HepG2 (cell line): ENCODE measurements around the gene PGA3. TPM values are rescaled to one million over a fixed set of nuclear protein-coding genes. Genes with fewer than 3 reads are reported as not detected.

Source experiments
- ATAC-seq: fragments of 200-7000 bp; cut with Tn5 transposase; 3 replicates; pipeline ENCODE4 v1.9.1; 2020; ENCODE audit warnings: mild to moderate bottlenecking, moderate library complexity
- BruUV-seq: library from RNA; stranded (reverse); fragments of 400-500 nt; replicated peaks from 2 replicates; lab custom pipeline; 2021; lab: Mats Ljungman, UMichigan
- CTCF ChIA-PET: fragments of 300-600 bp; formaldehyde crosslinking; extraction: SDS; loops from one replicate; lab custom pipeline; 2021; ENCODE audit warnings: low total read pairs, inconsistent platforms, low intra/inter-chr PET ratio; lab: Yijun Ruan, JAX
- POLR2A ChIA-PET: fragments of 350-600 bp; sonication (Branson Sonifier 250); formaldehyde crosslinking; loops from one replicate; lab custom pipeline; 2020; ENCODE audit warnings: antibody characterized with exemption, inconsistent platforms; lab: Yijun Ruan, JAX
- DNase-seq: peaks from one replicate; pipeline ENCODE4 v3.0.0-alpha.2; 2015; ENCODE audit warnings: low spot score
- FAIRE-seq: peaks from 3 replicates; lab custom pipeline; 2011; peaks lifted over from hg19 to GRCh38; lab: Jason Lieb, UNC
- H2AFZ ChIP-seq: one replicate; pipeline ENCODE4 v1.6.1; 2011; ENCODE audit warnings: low read length, inconsistent platforms
- H3K27ac ChIP-seq: fragments of 300-600 bp; 3 replicates; pipeline ENCODE4 v1.8.0; 2011; ENCODE audit warnings: mixed run types, mild to moderate bottlenecking, mixed read lengths, low read length, inconsistent platforms; ENCODE audit not compliant: insufficient read depth; ENCODE audit errors: extremely low read length
- H3K27me3 ChIP-seq, 2 experiments: fragments of 200-600 bp in 1 of 2; 2 replicates in 1 of 2; 3 replicates in 1 of 2; pipeline versions ENCODE4 v1.6.0 to v1.8.0; 2011; ENCODE audit warnings: low read length in 2 of 2, mild to moderate bottlenecking in 2 of 2, moderate library complexity in 2 of 2, inconsistent platforms in 1 of 2; ENCODE audit not compliant: insufficient read depth in 2 of 2, control insufficient read depth in 1 of 2
- H3K36me3 ChIP-seq, 2 experiments: fragments of 200-600 bp in 1 of 2; replicated peaks in 1 of 2; 2 replicates in 1 of 2; 3 replicates in 1 of 2; pipeline versions ENCODE4 v1.5.1 to v1.8.0; 2011; ENCODE audit warnings: low read length in 2 of 2, inconsistent platforms in 1 of 2; ENCODE audit not compliant: insufficient read depth in 2 of 2, control insufficient read depth in 1 of 2
- H3K4me1 ChIP-seq: 2 replicates; pipeline ENCODE4 v1.5.1; 2012; ENCODE audit warnings: low read length, inconsistent platforms; ENCODE audit not compliant: insufficient read depth
- H3K4me2 ChIP-seq: 2 replicates; pipeline ENCODE4 v1.6.0; 2011; ENCODE audit warnings: low read depth, low read length, inconsistent platforms
- H3K4me3 ChIP-seq, 3 experiments: fragments of 200-600 bp in 1 of 3; sonication (generic), shearing (Covaris generic) in 1 of 3; replicated peaks in 1 of 3; 2 replicates each; pipeline ENCODE4 v1.5.1; 2011 to 2016; ENCODE audit warnings: low read length in 3 of 3, inconsistent platforms in 2 of 3, low read depth in 2 of 3, mild to moderate bottlenecking in 2 of 3, control low read depth in 1 of 3, mixed read lengths in 1 of 3; ENCODE audit not compliant: insufficient read depth in 1 of 3
- H3K79me2 ChIP-seq: one replicate; pipeline ENCODE4 v1.6.1; 2011; ENCODE audit warnings: low read length, inconsistent platforms; ENCODE audit not compliant: insufficient read depth
- H3K9ac ChIP-seq: 2 replicates; pipeline ENCODE4 v1.6.0; 2011; ENCODE audit warnings: mild to moderate bottlenecking, low read depth, low read length, inconsistent platforms; ENCODE audit not compliant: insufficient read depth
- H3K9me3 ChIP-seq: 2 replicates; pipeline ENCODE4 v1.5.1; 2012; ENCODE audit warnings: mild to moderate bottlenecking, low read length
- H4K20me1 ChIP-seq: 2 replicates; pipeline ENCODE4 v1.6.0; 2011; ENCODE audit warnings: inconsistent platforms, mild to moderate bottlenecking, low read length, moderate library complexity; ENCODE audit not compliant: insufficient read depth
- CBX5 ChIP-seq: sonication (generic); formaldehyde crosslinking; IDR thresholded peaks from 2 replicates; pipeline ENCODE4 v1.4.0; 2020; ENCODE audit warnings: missing genetic modification reagents, borderline replicate concordance
- KMT2B ChIP-seq: IDR thresholded peaks from 2 replicates; pipeline ENCODE4 v1.6.1; 2016; ENCODE audit warnings: missing genetic modification reagents, missing compliant biosample characterization
- LCORL ChIP-seq, 2 experiments: fragments of 450-650 bp in 1 of 2; sonication (generic) in 1 of 2; formaldehyde crosslinking in 1 of 2; IDR thresholded peaks; 2 replicates each; pipeline versions ENCODE4 v1.5.0 to v1.6.1; 2017 to 2020; ENCODE audit warnings: antibody characterized with exemption in 1 of 2, missing genetic modification reagents in 1 of 2
- LRRFIP1 ChIP-seq: sonication (generic); formaldehyde crosslinking; conservative IDR thresholded peaks from 2 replicates; pipeline ENCODE4 v1.4.0; 2020; ENCODE audit warnings: missing genetic modification reagents
- MIER3 ChIP-seq: IDR thresholded peaks from 2 replicates; pipeline ENCODE4 v1.6.1; 2016; ENCODE audit warnings: missing compliant biosample characterization, borderline replicate concordance
- NR3C1 ChIP-seq: sonication (generic); formaldehyde crosslinking; IDR thresholded peaks from 2 replicates; pipeline ENCODE4 v1.4.0; 2020; ENCODE audit warnings: missing genetic modification reagents
- POLR2AphosphoS2 ChIP-seq: IDR thresholded peaks from 2 replicates; pipeline ENCODE4 v1.6.1; 2011; ENCODE audit warnings: low read depth, low read length, improper control_type of control experiment
- SAP130 ChIP-seq: IDR thresholded peaks from 2 replicates; pipeline ENCODE4 v1.6.1; 2016; ENCODE audit warnings: low read depth
- TBX3 ChIP-seq: fragments of 450-650 bp; IDR thresholded peaks from 2 replicates; pipeline ENCODE4 v1.6.1; 2017; ENCODE audit warnings: antibody characterized with exemption, mild to moderate bottlenecking, inconsistent platforms, borderline replicate concordance
- ZFP90 ChIP-seq: sonication (generic); formaldehyde crosslinking; IDR thresholded peaks from 2 replicates; pipeline ENCODE4 v1.8.0; 2022; ENCODE audit warnings: missing genetic modification reagents, mild to moderate bottlenecking, inconsistent platforms, borderline replicate concordance
- ZGPAT ChIP-seq: IDR thresholded peaks from 2 replicates; pipeline ENCODE4 v1.6.1; 2016; ENCODE audit warnings: mild to moderate bottlenecking
- ZNF354B ChIP-seq: sonication (generic); formaldehyde crosslinking; IDR thresholded peaks from 2 replicates; pipeline ENCODE4 v1.8.0; 2022; ENCODE audit warnings: mild to moderate bottlenecking, missing genetic modification reagents
- ZNF7 ChIP-seq: IDR thresholded peaks from 2 replicates; pipeline ENCODE4 v1.6.1; 2016; ENCODE audit warnings: missing biosample characterization, missing genetic modification reagents
- ZNF776 ChIP-seq: sonication (generic); formaldehyde crosslinking; IDR thresholded peaks from 2 replicates; pipeline ENCODE4 v1.4.0; 2020; ENCODE audit warnings: mild to moderate bottlenecking, missing genetic modification reagents
- ZSCAN30 ChIP-seq: sonication (generic); formaldehyde crosslinking; IDR thresholded peaks from 2 replicates; pipeline ENCODE4 v1.5.0; 2020; ENCODE audit warnings: mild to moderate bottlenecking, missing genetic modification reagents
- ZZZ3 ChIP-seq: sonication (generic); formaldehyde crosslinking; IDR thresholded peaks from 2 replicates; pipeline ENCODE4 v1.4.0; 2020; ENCODE audit warnings: missing genetic modification reagents, mild to moderate bottlenecking, borderline replicate concordance
- WGBS: methylation state at CpG from one replicate; pipeline ENCODE4 v1.1.6; 2017; ENCODE audit warnings: low lambda C conversion rate; 5-methylcytosine and 5-hydroxymethylcytosine counted together
- in situ Hi-C: cut with HindIII; loops from 2 replicates; pipeline ENCODE4 v1.10.0; 2017; ENCODE audit warnings: low pct_unique_long_range_greater_than_20kb; ENCODE audit not compliant: extremely low pct_ligation_motif_present
- intact Hi-C: fragments of 100-400 bp; cut with micrococcal nuclease; formaldehyde crosslinking; loops from one replicate; pipeline ENCODE4 v1.10.0; 2022; ENCODE audit not compliant: unreplicated experiment
- polyA plus RNA-seq, 8 experiments: library from polyadenylated mRNA; depleted of rRNA in 3 of 8; stranded (reverse) in 7 of 8; unstranded in 1 of 8; fragments of >200 nt; fragmentation: Illumina TruSeq in 4 of 8; extraction: Trizol in 4 of 8; gene quantifications; 2 replicates each; pipeline versions ENCODE4 v1.2.1 to v1.2.3, GENCODE V29; 2011 to 2016; ENCODE audit warnings: low read depth in 4 of 8, missing spikeins in 1 of 8, mixed read lengths in 1 of 8; ENCODE audit not compliant: insufficient read depth in 1 of 8
- total RNA-seq, 5 experiments: library from RNA; depleted of rRNA; stranded (reverse); fragments of >200 nt; fragmentation: Illumina TruSeq; extraction: Trizol; gene quantifications; 2 replicates each; pipeline ENCODE4 v1.2.3, GENCODE V29; 2016; ENCODE audit warnings: low read depth in 1 of 5

The PGA3 gene
- total and polyA plus RNA-seq, 2 of the 13 experiments (the other 11 are each of a cell fraction or from before 2014, with no cell fraction given) = not detected

GRCh38 chr11:61195719-61196118 lies 7.6 kb upstream of the PGA3 start:
- POLR2A ChIA-PET = no interaction called here
- no peaks in the 10 kb centered on the region for H3K79me2 ChIP-seq
- H3K9me3 ChIP-seq = 0 out of 2 replicates have a peak, but pooled peaks cover 7% of the 10 kb centered on the region
- H3K27ac ChIP-seq = no peak overlapping the region
- FAIRE-seq (no peak), DNase-seq (no peak), ATAC-seq (peak; percentile 45)
- no TSS peak for BruUV-seq
- intact Hi-C loops (no loop called here), in situ Hi-C loops (no loop called here)
- TF ChIP-seq SAP130 (CRISPR knock-in tag) = no peak
- TF ChIP-seq ZFP90 (CRISPR knock-in tag) = no peak
- no peak for TF ChIP-seq NR3C1 (CRISPR knock-in tag)
- TF ChIP-seq ZNF776 (CRISPR knock-in tag) = no peak
- TF ChIP-seq ZZZ3 (CRISPR knock-in tag) = no peak
- TF ChIP-seq ZNF7 (CRISPR knock-in tag) = no peak
- TF ChIP-seq CBX5 (CRISPR knock-in tag) = no peak
- no peak for TF ChIP-seq MIER3 (CRISPR knock-in tag)
- H3K27me3 ChIP-seq = peaks cover 2 to 22% of the 10 kb centered on the region in 2 experiments; a peak in 1 of 5 replicates
- H3K4me2 ChIP-seq = no peak overlapping the region
- no peak overlapping the region for H3K4me3 ChIP-seq
- CTCF ChIA-PET = no interaction called here
- no peaks in the 10 kb centered on the region for H3K4me1 ChIP-seq
- no peaks in the 10 kb centered on the region for H3K36me3 ChIP-seq
- WGBS = 15% methylated on average over 7 of the region's 7 CpGs
- H2AFZ ChIP-seq = no peak overlapping the region
- H4K20me1 ChIP-seq = no peaks in the 10 kb centered on the region
- H3K9ac ChIP-seq = no peak overlapping the region

- FAIRE-seq (no peak), ATAC-seq (no peak), DNase-seq (no peak)
- intact Hi-C loops (no loop called here), in situ Hi-C loops (no loop called here)
- ChIA-PET CTCF (no interaction called here), POLR2A (no interaction called here)
- 0 out of 2 replicates have a peak, but pooled peaks cover 7% of the 10 kb centered on the region for H3K9me3 ChIP-seq
- no peak overlapping the region for H3K27ac ChIP-seq
- BruUV-seq = no TSS peak
- 9% methylated on average over 6 of the region's 6 CpGs for WGBS
- no peaks in the 10 kb centered on the region for H3K4me1 ChIP-seq
- H3K36me3 ChIP-seq = no peaks in the 10 kb centered on the region
- no peak overlapping the region for H3K9ac ChIP-seq
- H3K79me2 ChIP-seq = no peaks in the 10 kb centered on the region
- no peak overlapping the region for H3K4me2 ChIP-seq
- no peak overlapping the region for H2AFZ ChIP-seq
- H4K20me1 ChIP-seq = no peaks in the 10 kb centered on the region
- H3K27me3 ChIP-seq = peaks cover 2 to 24% of the 10 kb centered on the region in 2 experiments; a peak in 1 of 5 replicates
- H3K4me3 ChIP-seq = no peak overlapping the region
- TF ChIP-seq ZGPAT (CRISPR knock-in tag) = no peak
- no peak for TF ChIP-seq KMT2B
- no peak for TF ChIP-seq POLR2AphosphoS2
- TF ChIP-seq ZNF354B (CRISPR knock-in tag) = no peak
- no peak for TF ChIP-seq LCORL (IDR thresholded peaks at IDR 0.05)
- TF ChIP-seq LCORL (CRISPR knock-in tag; IDR thresholded peaks at IDR 0.05) = no peak
- TF ChIP-seq ZSCAN30 (CRISPR knock-in tag) = no peak
- TF ChIP-seq TBX3 = no peak
- TF ChIP-seq LRRFIP1 (CRISPR knock-in tag) = no peak
Observed at GRCh38 chr11:61198361-61198760, 5.0 kb upstream of the PGA3 start.
